ENCODE measurements around the gene CCNY. TPM values are rescaled to one million over a fixed set of nuclear protein-coding genes. Genes with fewer than 3 reads are reported as not detected.
A peak's percentile ranks its signal among the peaks of the same experiment; 100 is the strongest.

Gene CCNY
- total RNA-seq, 3 donors from 2014 or later (not counting 1 experiment from before 2014, with no cell fraction given) = 71.0 to 87.2 (median 74.3) TPM

- H3K4me3 Mint-ChIP-seq = no peak overlapping the region
- H3K27me3 Mint-ChIP-seq (ENCODE audit: low read depth in 2 of 2) = no peaks in the 10 kb centered on the region
- DNase-seq (no peak), ATAC-seq (no peak)
- no peak overlapping the region for H3K4me3 ChIP-seq (ENCODE audit: low read length)
- H3K36me3 ChIP-seq (ENCODE audit: control insufficient read depth, insufficient read depth, low read length) = peaks cover 16% of the 10 kb centered on the region
- H3K9me3 Mint-ChIP-seq = no peaks in the 10 kb centered on the region
- H3K4me1 ChIP-seq (ENCODE audit: control insufficient read depth, insufficient read depth, low read length) = no peaks in the 10 kb centered on the region
- WGBS (ENCODE audit: insufficient coverage) = 96% methylated on average over 10 of the region's 10 CpGs
- H3K9me3 ChIP-seq (ENCODE audit: control insufficient read depth, insufficient read depth, low read length) = no peaks in the 10 kb centered on the region
- H3K27ac Mint-ChIP-seq = peak overlapping the region in 1 of 2 donors; percentile 73
- intact Hi-C loops (cut with micrococcal nuclease) = no loop called here
- no peaks in the 10 kb centered on the region for H3K27me3 ChIP-seq (ENCODE audit: control insufficient read depth, insufficient read depth, low read length)
- H3K4me1 Mint-ChIP-seq = peaks cover 18 to 25% of the 10 kb centered on the region in 2 donors
- TF ChIP-seq CTCF (IDR thresholded peaks at IDR 0.05) = no peak
- no peak overlapping the region for H3K27ac ChIP-seq (ENCODE audit: low read length)
- no peaks in the 10 kb centered on the region for H3K36me3 Mint-ChIP-seq
Measured at GRCh38 chr10:35545079-35545657, 208.9 kb downstream of the CCNY start.

GRCh38 chr10:35545878-35546590 is 209.7 kb downstream of the CCNY start:
- intact Hi-C loops (cut with micrococcal nuclease) = no loop called here
- Mint-ChIP-seq H3K9me3 (no peaks in the 10 kb centered on the region), H3K36me3 (no peaks in the 10 kb centered on the region), H3K27me3 (ENCODE audit: low read depth in 2 of 2) (no peaks in the 10 kb centered on the region), H3K27ac (peak overlapping the region in 1 of 2 donors; percentile 73), H3K4me1 (peaks cover 18 to 28% of the 10 kb centered on the region in 2 donors), H3K4me3 (no peak overlapping the region)
- Histone ChIP-seq H3K27ac (ENCODE audit: low read length) (no peak overlapping the region), H3K4me1 (ENCODE audit: control insufficient read depth, insufficient read depth, low read length) (no peaks in the 10 kb centered on the region), H3K4me3 (ENCODE audit: low read length) (no peak overlapping the region), H3K27me3 (ENCODE audit: control insufficient read depth, insufficient read depth, low read length) (no peaks in the 10 kb centered on the region), H3K36me3 (ENCODE audit: control insufficient read depth, insufficient read depth, low read length) (peaks cover 16% of the 10 kb centered on the region), H3K9me3 (ENCODE audit: control insufficient read depth, insufficient read depth, low read length) (no peaks in the 10 kb centered on the region)
- 93% methylated on average over 5 of the region's 6 CpGs for WGBS (ENCODE audit: insufficient coverage)
- TF ChIP-seq CTCF (IDR thresholded peaks at IDR 0.05) = no peak
- DNase-seq = no peak
- ATAC-seq = no peak

DNA sequence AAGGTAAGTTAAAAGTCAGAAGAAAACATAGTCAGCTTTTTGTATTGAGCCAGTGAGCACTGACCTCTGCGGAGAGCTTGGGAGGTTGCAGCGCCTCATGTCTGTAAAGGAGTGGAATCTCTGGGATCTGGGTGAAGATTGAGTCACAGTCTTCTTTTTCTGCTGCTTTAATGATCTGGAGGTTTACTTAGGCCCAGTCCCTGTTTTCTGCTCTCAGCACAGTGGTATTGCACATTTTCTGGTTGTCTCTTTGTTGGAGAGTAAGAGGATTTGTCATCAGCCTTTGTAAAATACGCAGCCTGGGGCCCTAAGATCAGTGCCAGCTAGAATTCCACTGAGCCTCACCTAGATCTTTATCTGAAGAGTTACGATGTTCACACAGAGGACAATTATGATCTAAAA is 210.5 kb downstream of the CCNY start:
- TF ChIP-seq CTCF (IDR thresholded peaks at IDR 0.05) = no peak
- no peaks in the 10 kb centered on the region for H3K27me3 ChIP-seq (ENCODE audit: control insufficient read depth, insufficient read depth, low read length)
- Mint-ChIP-seq H3K4me3 (no peak overlapping the region), H3K36me3 (no peaks in the 10 kb centered on the region), H3K27me3 (ENCODE audit: low read depth in 2 of 2) (no peaks in the 10 kb centered on the region), H3K27ac (no peak overlapping the region), H3K4me1 (peaks cover 18 to 25% of the 10 kb centered on the region in 2 donors), H3K9me3 (no peaks in the 10 kb centered on the region)
- ATAC-seq (no peak), DNase-seq (no peak)
- H3K9me3 ChIP-seq (ENCODE audit: control insufficient read depth, insufficient read depth, low read length) = no peaks in the 10 kb centered on the region
- no peak overlapping the region for H3K27ac ChIP-seq (ENCODE audit: low read length)
- no peak overlapping the region for H3K4me3 ChIP-seq (ENCODE audit: low read length)
- no peaks in the 10 kb centered on the region for H3K4me1 ChIP-seq (ENCODE audit: control insufficient read depth, insufficient read depth, low read length)
- H3K36me3 ChIP-seq (ENCODE audit: control insufficient read depth, insufficient read depth, low read length) = peaks cover 16% of the 10 kb centered on the region
- 97% methylated on average over 4 of the region's 4 CpGs for WGBS (ENCODE audit: insufficient coverage)
- intact Hi-C loops (cut with micrococcal nuclease) = no loop called here
